ENCODE measurements around the gene TMEM52.

DNA sequence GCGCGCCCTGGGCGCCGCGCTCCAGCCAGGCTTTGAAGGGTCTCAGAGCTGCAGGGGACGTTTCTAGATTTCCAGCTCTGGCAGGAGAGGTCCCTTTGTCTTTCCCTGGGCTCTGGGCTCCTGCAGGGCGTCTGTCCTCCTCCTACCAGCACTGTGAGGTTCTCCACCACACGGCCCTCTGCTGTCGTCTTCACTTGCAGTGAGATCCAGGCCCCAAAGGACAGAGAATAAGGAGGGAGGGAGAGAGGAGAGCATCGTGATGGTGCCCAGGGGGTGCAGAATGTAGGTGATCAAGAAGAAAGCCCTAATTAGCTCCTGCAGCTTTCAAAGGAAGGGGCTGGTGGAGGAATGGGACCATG is 24.0 kb downstream of the TMEM52 start:
- TF ChIP-seq EZH2 (IDR thresholded peaks at IDR 0.05; ENCODE audit: insufficient read depth, poor library complexity, severe bottlenecking), result no peak
- no peak for TF ChIP-seq EZH2phosphoT487 (IDR thresholded peaks at IDR 0.05; ENCODE audit: insufficient read depth, low read depth)
